CD4-positive, alpha-beta T cell treated with Interferon gamma for 1 hour (primary cell): ENCODE measurements around the gene ACKR3.

Source experiments
- DNase-seq: peaks from one replicate; pipeline ENCODE4 v3.0.0-alpha.2; 2020

Gene ACKR3

DNA sequence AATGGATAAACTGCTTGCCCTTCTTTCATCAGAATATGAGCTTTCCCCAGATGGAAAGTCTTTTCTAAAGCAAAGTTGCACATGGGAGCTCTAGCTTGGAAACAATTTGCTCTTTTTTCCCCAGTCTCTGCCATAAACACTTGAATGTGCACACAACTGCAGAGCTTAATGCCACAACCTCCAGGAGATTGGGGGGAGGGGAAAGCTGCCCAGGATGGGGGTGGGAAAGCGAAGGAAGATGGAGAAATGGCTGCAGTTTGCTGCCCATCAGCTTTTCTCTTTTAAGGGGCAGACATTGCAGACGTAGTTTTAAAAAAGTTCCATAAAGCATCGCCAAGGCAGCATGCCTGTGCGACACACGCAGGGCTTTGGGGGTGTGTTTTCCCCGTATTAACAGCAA, 1.5 kb downstream of the ACKR3 start:
- DNase-seq: no peak

DNA sequence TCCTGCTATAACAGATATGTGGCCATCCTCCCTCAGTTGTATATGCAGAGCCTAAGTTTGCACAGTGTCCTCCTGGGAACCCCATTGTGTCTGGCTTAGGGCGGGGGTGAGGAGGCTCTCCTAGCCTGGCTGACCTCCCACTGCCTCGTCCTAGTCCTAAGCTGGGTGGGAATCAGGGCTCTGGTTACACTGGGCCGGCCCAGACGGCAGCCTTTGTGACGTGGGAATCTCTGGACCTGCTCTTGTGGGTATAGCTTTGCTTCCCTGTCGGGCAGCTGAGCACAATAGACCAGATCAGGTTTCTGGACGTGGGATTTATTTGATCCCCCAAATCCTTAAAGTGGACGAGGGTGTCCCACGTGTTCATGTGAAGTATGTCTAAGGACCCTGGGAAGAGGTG, 2.9 kb downstream of the ACKR3 start:
- DNase-seq: no peak

DNA sequence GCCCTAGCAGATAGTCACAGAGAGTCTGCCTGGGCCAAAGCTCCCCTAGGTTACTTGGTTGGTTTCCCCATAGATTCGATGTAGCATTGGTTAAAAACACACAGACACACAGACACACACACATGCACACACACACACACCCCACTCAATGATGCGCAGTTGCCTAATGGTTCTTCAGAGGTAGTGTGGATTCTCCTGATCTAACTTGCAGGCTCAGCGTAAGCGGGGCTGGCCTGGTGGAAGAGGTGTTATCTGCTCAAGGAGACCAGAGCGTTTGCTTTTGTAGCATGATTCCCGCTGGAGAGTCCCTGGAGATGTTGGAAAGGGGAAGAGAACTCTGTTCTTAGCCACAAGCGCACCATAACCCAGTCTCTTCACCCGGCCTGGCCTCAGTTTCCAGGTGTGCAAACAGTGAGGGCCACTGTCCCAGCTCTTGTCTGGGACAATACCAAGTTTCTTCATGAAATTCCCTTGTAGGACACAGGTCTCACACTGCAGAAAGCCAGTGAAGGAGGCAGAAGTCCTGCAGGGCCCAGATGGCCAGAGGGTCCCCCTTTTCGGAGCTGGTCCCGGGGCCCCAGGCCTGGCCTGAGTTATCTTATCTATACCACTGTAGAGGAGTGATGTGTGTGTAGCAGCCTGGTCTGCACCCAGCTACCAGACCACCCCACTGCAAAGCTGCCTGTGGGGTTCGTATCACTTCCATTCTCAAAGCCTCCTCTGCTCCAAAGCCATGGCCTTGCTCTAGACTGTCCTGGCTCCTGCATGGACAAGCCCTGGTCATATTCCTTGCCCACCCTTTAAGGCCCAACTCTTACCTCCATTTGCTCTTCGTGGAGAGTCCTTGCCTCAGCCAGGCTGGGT, 3.7 kb downstream of the ACKR3 start:
- no peak for DNase-seq

DNA sequence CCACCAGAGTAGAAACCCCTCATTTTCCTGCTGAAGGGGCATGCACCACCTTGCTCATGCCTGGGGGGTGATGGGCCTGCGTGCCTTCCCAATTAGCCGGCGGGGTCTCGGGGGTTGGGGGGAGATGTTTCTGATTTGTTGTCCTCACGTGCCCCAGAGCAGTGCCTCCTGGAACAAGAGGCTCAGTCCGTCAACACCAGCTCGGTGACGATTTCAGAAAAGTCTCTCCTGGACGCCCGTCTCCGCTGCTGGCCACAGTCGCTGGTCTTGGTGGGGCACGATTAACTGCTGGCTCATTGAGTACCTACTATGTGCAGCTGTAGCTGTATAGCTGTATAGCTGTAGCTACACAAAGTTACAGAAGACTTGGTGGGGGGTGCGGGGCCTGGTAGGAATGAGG, 4.4 kb downstream of the ACKR3 start:
- no peak for DNase-seq

- no peak for DNase-seq
Measured at GRCh38 chr2:236574424-236575145, 5.0 kb downstream of the ACKR3 start.

- DNase-seq: no peak
Measured at GRCh38 chr2:236575510-236575909, 5.9 kb downstream of the ACKR3 start.

DNA sequence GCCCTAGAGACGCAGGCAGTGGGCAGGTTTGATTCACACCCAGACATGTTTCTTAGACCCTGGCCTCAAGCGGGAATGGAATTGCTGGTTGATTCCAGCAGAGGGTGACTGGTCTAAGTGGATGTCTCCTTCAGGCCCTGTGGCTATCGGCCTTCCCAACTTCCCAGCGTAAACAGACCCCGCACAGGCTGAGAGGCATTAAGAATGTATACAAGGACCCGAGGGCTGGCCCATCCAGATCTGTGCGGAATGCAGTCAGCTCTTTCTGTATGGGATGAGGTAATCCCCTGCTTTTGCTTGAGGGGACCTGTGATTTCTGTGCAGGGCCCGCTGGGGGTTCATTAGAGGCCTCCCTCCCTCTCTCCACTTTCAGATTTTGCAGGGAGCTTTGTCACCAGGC, 6.5 kb downstream of the ACKR3 start:
- DNase-seq: no peak

DNA sequence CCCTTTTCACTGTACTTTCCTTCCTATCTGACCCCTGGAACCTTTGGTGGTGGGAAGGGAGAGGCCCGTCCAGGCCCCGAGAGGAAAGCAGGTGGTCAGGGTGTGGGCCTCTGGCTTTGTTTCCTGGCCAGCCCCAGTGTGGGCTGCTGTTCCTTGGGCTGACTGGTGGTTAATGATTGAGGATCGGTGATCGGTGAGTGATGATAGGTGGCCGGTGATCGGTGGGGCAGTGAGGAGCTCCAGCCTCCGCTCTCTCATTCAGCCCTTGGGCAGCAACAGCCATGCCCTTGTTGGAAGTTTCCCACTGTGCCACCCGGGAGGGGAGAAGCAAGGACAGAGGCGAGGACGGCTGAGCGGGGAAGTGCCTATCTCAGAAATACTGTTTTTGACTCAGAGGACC, 7.3 kb downstream of the ACKR3 start:
- DNase-seq: no peak

GRCh38 chr2:236577481-236578410, 8.1 kb downstream of the ACKR3 start:
- DNase-seq: no peak

- no peak for DNase-seq
Measured at GRCh38 chr2:236578411-236578846, 8.8 kb downstream of the ACKR3 start.

GRCh38 chr2:236579048-236579745, 9.6 kb downstream of the ACKR3 start:
- no peak for DNase-seq

DNA sequence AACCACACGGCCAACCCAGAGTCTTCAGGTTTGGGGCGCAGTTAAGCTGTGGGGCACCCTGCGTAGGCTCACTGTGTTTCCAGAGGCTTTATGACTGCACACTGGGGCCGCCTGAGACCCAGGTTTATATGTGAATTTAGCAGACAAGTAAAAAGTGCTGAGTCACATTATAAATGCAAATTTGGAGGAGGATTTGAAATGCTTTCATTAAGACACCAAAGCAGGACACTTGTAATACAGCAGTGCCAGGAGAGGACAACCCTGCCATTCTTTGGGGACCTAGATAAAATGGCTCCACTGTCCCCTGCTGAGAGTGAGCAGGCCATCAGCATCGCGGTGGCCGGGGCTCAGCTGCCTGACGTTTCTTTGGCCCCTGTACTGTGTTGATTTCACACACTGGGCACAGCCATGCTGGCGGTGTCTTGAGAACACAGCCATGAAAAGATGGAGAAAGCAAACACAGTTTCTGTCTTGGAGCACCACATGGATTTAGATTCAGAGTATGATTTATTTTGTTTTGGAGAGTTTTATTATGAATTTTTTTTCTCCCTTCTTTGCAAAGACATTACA, 10.2 kb downstream of the ACKR3 start:
- no peak for DNase-seq

DNA sequence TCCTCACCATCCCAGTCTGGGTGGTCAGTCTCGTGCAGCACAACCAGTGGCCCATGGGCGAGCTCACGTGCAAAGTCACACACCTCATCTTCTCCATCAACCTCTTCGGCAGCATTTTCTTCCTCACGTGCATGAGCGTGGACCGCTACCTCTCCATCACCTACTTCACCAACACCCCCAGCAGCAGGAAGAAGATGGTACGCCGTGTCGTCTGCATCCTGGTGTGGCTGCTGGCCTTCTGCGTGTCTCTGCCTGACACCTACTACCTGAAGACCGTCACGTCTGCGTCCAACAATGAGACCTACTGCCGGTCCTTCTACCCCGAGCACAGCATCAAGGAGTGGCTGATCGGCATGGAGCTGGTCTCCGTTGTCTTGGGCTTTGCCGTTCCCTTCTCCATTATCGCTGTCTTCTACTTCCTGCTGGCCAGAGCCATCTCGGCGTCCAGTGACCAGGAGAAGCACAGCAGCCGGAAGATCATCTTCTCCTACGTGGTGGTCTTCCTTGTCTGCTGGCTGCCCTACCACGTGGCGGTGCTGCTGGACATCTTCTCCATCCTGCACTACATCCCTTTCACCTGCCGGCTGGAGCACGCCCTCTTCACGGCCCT, 11.2 kb downstream of the ACKR3 start:
- DNase-seq: no peak

- no peak for DNase-seq
Measured at GRCh38 chr2:236581546-236581945, 11.9 kb downstream of the ACKR3 start.

- DNase-seq: no peak
Measured at GRCh38 chr2:236582968-236583367, 13.3 kb downstream of the ACKR3 start.

DNA sequence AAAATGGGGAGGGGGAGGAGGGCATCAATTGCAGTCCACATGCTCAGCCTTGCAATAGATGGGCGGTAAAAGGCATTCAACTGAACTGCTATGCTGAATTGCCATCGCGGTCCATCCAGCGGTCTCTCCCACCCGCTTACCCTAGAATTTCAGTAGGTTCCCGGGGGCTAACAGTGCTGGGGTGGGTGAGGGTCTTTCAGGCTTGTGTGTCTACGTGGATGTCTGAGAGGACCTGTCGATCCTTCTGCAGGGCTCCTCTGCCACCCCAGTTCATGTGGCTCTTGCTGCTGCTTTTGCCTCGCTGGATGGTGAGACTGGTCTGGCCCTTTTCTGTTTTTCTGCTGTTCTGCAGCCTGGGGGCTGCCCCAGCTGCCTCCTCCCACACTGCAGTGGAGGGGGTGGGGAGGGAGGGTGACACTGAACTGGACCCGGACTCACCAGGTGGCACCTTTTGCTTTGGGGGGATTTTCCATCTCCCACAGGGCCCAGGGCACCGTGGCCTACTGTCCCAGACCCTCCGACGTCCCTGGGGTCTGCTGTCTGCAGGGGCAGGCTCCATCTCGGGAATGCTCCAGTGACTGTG, 14.1 kb downstream of the ACKR3 start:
- no peak for DNase-seq

- DNase-seq: no peak
Measured at GRCh38 chr2:236584521-236585384, 15.1 kb downstream of the ACKR3 start.

- no peak for DNase-seq
Measured at GRCh38 chr2:236585966-236586365, 16.3 kb downstream of the ACKR3 start.

- no peak for DNase-seq
Measured at GRCh38 chr2:236587861-236588815, 18.5 kb downstream of the ACKR3 start.
